Measurements from ENCODE around the gene DERL3. TPM values are rescaled to one million over a fixed set of nuclear protein-coding genes. Genes with fewer than 3 reads are reported as not detected.

The DERL3 gene
- total and polyA plus RNA-seq, 2 of the 13 experiments (the other 11 are each of a cell fraction or from before 2014, with no cell fraction given), result not detected

DNA sequence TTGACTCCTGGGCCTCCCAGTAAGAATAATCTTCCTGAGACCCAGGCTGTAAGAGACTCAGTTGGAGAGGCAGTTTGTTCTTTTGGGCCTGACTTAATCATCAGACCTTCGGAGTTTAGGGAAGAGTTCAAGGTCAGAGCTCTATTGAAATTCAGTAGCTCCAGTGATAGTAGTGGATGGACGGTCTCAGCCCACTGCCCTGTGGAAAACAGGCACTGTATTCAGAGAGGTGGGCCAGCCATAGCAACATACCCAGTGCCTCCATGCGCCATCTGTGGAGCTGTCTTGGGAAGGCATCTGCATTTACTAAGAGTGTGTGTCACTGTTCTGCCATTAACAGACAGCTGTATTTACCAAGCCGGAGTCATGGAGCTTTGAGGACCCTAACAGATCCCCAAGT, 49.2 kb downstream of the DERL3 start (continued):
- TF ChIP-seq, protein P1, sequence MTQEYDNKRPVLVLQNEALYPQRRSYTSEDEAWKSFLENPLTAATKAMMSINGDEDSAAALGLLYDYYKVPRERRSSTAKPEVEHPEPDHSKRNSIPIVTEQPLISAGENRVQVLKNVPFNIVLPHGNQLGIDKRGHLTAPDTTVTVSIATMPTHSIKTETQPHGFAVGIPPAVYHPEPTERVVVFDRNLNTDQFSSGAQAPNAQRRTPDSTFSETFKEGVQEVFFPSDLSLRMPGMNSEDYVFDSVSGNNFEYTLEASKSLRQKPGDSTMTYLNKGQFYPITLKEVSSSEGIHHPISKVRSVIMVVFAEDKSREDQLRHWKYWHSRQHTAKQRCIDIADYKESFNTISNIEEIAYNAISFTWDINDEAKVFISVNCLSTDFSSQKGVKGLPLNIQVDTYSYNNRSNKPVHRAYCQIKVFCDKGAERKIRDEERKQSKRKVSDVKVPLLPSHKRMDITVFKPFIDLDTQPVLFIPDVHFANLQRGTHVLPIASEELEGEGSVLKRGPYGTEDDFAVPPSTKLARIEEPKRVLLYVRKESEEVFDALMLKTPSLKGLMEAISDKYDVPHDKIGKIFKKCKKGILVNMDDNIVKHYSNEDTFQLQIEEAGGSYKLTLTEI (CRISPR knock-in tag; conservative IDR thresholded peaks at IDR 0.05), result no peak
- TF ChIP-seq, protein P2, sequence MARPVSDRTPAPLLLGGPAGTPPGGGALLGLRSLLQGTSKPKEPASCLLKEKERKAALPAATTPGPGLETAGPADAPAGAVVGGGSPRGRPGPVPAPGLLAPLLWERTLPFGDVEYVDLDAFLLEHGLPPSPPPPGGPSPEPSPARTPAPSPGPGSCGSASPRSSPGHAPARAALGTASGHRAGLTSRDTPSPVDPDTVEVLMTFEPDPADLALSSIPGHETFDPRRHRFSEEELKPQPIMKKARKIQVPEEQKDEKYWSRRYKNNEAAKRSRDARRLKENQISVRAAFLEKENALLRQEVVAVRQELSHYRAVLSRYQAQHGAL (CRISPR knock-in tag; IDR thresholded peaks at IDR 0.05; ENCODE audit: not compliant biosample characterization), result no peak
- no peak for TF ChIP-seq ZNF225 (CRISPR knock-in tag; IDR thresholded peaks at IDR 0.05)
- TF ChIP-seq FOXK1 (CRISPR knock-in tag; IDR thresholded peaks at IDR 0.05; ENCODE audit: borderline replicate concordance, low read depth), result no peak
- no peak for TF ChIP-seq FOXA1 (IDR thresholded peaks at IDR 0.05)
- TF ChIP-seq FOXA1 (CRISPR knock-in tag; IDR thresholded peaks at IDR 0.05), result peak; percentile 68
- TF ChIP-seq U2AF2 (IDR thresholded peaks at IDR 0.05; ENCODE audit: low read depth, low read length), result no peak
- TF ChIP-seq, protein P3, sequence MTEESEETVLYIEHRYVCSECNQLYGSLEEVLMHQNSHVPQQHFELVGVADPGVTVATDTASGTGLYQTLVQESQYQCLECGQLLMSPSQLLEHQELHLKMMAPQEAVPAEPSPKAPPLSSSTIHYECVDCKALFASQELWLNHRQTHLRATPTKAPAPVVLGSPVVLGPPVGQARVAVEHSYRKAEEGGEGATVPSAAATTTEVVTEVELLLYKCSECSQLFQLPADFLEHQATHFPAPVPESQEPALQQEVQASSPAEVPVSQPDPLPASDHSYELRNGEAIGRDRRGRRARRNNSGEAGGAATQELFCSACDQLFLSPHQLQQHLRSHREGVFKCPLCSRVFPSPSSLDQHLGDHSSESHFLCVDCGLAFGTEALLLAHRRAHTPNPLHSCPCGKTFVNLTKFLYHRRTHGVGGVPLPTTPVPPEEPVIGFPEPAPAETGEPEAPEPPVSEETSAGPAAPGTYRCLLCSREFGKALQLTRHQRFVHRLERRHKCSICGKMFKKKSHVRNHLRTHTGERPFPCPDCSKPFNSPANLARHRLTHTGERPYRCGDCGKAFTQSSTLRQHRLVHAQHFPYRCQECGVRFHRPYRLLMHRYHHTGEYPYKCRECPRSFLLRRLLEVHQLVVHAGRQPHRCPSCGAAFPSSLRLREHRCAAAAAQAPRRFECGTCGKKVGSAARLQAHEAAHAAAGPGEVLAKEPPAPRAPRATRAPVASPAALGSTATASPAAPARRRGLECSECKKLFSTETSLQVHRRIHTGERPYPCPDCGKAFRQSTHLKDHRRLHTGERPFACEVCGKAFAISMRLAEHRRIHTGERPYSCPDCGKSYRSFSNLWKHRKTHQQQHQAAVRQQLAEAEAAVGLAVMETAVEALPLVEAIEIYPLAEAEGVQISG (CRISPR knock-in tag; IDR thresholded peaks at IDR 0.05), result peak; percentile 39; the same call in 1 of the 2 replicates
- TF ChIP-seq ZNF484 (CRISPR knock-in tag; IDR thresholded peaks at IDR 0.05; ENCODE audit: borderline replicate concordance, low read depth), result no peak
- TF ChIP-seq, protein P4, sequence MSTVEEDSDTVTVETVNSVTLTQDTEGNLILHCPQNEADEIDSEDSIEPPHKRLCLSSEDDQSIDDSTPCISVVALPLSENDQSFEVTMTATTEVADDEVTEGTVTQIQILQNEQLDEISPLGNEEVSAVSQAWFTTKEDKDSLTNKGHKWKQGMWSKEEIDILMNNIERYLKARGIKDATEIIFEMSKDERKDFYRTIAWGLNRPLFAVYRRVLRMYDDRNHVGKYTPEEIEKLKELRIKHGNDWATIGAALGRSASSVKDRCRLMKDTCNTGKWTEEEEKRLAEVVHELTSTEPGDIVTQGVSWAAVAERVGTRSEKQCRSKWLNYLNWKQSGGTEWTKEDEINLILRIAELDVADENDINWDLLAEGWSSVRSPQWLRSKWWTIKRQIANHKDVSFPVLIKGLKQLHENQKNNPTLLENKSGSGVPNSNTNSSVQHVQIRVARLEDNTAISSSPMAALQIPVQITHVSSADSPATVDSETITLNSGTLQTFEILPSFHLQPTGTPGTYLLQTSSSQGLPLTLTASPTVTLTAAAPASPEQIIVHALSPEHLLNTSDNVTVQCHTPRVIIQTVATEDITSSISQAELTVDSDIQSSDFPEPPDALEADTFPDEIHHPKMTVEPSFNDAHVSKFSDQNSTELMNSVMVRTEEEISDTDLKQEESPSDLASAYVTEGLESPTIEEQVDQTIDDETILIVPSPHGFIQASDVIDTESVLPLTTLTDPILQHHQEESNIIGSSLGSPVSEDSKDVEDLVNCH (CRISPR knock-in tag; IDR thresholded peaks at IDR 0.05), result no peak
- TF ChIP-seq, protein P5, sequence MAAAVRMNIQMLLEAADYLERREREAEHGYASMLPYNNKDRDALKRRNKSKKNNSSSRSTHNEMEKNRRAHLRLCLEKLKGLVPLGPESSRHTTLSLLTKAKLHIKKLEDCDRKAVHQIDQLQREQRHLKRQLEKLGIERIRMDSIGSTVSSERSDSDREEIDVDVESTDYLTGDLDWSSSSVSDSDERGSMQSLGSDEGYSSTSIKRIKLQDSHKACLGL (CRISPR knock-in tag; IDR thresholded peaks at IDR 0.05), result no peak
- TF ChIP-seq RXRA (CRISPR knock-in tag; IDR thresholded peaks at IDR 0.05), result peak; percentile 52; the same call in 1 of the 2 replicates
- TF ChIP-seq NR2F2 (IDR thresholded peaks at IDR 0.05; ENCODE audit: borderline replicate concordance, low read depth), result no peak
- TF ChIP-seq, protein P6, sequence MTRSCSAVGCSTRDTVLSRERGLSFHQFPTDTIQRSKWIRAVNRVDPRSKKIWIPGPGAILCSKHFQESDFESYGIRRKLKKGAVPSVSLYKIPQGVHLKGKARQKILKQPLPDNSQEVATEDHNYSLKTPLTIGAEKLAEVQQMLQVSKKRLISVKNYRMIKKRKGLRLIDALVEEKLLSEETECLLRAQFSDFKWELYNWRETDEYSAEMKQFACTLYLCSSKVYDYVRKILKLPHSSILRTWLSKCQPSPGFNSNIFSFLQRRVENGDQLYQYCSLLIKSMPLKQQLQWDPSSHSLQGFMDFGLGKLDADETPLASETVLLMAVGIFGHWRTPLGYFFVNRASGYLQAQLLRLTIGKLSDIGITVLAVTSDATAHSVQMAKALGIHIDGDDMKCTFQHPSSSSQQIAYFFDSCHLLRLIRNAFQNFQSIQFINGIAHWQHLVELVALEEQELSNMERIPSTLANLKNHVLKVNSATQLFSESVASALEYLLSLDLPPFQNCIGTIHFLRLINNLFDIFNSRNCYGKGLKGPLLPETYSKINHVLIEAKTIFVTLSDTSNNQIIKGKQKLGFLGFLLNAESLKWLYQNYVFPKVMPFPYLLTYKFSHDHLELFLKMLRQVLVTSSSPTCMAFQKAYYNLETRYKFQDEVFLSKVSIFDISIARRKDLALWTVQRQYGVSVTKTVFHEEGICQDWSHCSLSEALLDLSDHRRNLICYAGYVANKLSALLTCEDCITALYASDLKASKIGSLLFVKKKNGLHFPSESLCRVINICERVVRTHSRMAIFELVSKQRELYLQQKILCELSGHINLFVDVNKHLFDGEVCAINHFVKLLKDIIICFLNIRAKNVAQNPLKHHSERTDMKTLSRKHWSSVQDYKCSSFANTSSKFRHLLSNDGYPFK (CRISPR knock-in tag; IDR thresholded peaks at IDR 0.05; ENCODE audit: borderline replicate concordance), result no peak
- no peak for TF ChIP-seq ZNF746 (CRISPR knock-in tag; IDR thresholded peaks at IDR 0.05)
- TF ChIP-seq ZNF160 (CRISPR knock-in tag; IDR thresholded peaks at IDR 0.05), result no peak
- peak; percentile 57; the same call in 1 of the 2 replicates for TF ChIP-seq SIN3A (IDR thresholded peaks at IDR 0.05; ENCODE audit: borderline replicate concordance, low read depth, low read length)
- TF ChIP-seq, protein P7, sequence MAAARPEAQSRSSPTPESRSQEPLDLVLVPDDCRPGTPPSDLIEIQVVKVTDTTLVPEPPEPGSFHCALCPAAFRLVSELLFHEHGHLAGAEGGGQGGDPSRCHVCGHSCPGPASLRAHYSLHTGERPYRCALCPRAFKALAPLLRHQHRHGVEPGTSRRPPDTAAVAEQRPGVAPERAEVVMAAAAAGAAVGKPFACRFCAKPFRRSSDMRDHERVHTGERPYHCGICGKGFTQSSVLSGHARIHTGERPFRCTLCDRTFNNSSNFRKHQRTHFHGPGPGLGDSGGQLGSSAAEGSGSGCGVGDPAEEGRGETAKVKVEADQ (CRISPR knock-in tag; IDR thresholded peaks at IDR 0.05; ENCODE audit: borderline replicate concordance), result no peak
